ENCODE data around the gene HYAL2. TPM values are rescaled to one million over a fixed set of nuclear protein-coding genes. Genes with fewer than 3 reads are reported as not detected.

The HYAL2 gene
- total and polyA plus RNA-seq, 10 of the 15 experiments (the other 5 are each of a cell fraction or from before 2014, with no cell fraction given) = 0.06 to 21.8 (median 12.7) TPM

DNA sequence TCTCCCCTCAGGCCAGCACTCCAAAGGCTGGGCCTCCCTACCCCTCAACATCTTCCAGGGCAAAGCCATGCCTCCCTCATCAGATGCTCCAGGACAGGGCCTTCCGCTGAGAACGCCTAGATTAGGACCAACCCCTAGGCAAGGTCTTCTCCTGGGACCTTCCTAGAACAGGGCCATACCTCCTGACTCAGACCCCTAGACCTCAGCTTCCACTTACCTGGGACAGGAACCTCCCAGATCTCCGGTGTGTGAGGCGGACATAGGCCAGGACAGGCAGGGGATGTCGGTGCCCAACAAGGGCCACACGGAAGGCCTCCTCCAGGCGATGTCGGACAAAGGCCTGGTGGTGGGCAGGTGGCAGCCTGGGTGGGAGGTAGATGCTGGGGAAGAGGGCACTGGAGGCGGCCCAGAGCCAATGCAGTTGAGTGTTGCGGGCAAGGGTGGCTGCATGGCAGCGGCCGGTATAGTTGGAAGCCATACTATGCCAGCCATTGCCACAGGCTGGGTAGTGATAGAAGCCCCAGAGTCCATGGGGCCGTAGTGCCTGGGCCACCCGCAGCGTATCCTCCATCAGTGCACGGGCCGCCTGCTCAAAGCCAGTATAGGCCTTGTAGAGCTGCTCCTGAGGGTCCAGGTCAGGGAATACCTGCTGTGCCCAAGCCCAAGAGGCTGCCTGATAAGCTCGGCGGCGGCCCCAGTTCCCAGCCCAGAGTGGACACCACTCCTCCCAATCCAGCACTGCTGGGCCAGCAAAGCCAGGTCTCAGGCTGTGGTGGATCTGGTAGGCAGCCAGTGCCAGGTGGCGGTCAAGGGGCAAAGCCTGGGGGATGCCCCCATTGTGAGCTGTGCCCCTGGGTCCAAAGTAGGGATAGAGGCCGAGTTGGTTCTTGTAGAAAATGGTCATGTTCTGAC is 27.8 kb downstream of the HYAL2 start:
- intact Hi-C loops (cut with micrococcal nuclease; ENCODE audit: unreplicated experiment) = loop anchor here (5.0 kb wide), 1 partner anchor 43 kb away; no protein-coding TSS in a partner anchor
- POLR2A ChIA-PET = interaction anchor here (1.1 kb wide), 1 partner anchor 43 kb away, joined by 3 read pairs; no protein-coding TSS in a partner anchor
- no peak for DNase-seq (ENCODE audit: low read depth, low spot score)

More for the DNA sequence above, 27.8 kb downstream of the HYAL2 start:
- FAIRE-seq (no peak), ATAC-seq (no peak)
- Histone ChIP-seq H3K4me1 (ENCODE audit: control insufficient read depth, insufficient read depth, low read length) (peaks cover 7% of the 10 kb centered on the region), H3K4me2 (ENCODE audit: control insufficient read depth, insufficient read depth) (no peak overlapping the region), H4K20me1 (ENCODE audit: control insufficient read depth, insufficient read depth) (no peaks in the 10 kb centered on the region), H3K79me2 (ENCODE audit: control insufficient read depth, insufficient read depth, low read length) (peaks cover 21% of the 10 kb centered on the region), H2AFZ (ENCODE audit: control insufficient read depth, low read depth, low read length) (no peak overlapping the region), H3K4me3 (no peak overlapping the region), H3K27ac (ENCODE audit: control insufficient read depth, insufficient read depth) (no peak overlapping the region), H3K9ac (ENCODE audit: control insufficient read depth, insufficient read depth, low read length) (no peak overlapping the region), H3K9me3 (replicated peaks; ENCODE audit: control insufficient read depth, insufficient read depth, low read length) (no peaks in the 10 kb centered on the region), H3K36me3 (ENCODE audit: control insufficient read depth in 2 of 2, insufficient read depth in 2 of 2, low read length in 1 of 2) (peaks cover 0 to 5% of the 10 kb centered on the region in 2 experiments; a peak in 2 of 4 replicates), H3K27me3 (replicated peaks in 1 of 2; ENCODE audit: control insufficient read depth in 2 of 2, insufficient read depth in 2 of 2, low read length in 1 of 2) (no peaks in the 10 kb centered on the region)
- TF ChIP-seq, protein P1, sequence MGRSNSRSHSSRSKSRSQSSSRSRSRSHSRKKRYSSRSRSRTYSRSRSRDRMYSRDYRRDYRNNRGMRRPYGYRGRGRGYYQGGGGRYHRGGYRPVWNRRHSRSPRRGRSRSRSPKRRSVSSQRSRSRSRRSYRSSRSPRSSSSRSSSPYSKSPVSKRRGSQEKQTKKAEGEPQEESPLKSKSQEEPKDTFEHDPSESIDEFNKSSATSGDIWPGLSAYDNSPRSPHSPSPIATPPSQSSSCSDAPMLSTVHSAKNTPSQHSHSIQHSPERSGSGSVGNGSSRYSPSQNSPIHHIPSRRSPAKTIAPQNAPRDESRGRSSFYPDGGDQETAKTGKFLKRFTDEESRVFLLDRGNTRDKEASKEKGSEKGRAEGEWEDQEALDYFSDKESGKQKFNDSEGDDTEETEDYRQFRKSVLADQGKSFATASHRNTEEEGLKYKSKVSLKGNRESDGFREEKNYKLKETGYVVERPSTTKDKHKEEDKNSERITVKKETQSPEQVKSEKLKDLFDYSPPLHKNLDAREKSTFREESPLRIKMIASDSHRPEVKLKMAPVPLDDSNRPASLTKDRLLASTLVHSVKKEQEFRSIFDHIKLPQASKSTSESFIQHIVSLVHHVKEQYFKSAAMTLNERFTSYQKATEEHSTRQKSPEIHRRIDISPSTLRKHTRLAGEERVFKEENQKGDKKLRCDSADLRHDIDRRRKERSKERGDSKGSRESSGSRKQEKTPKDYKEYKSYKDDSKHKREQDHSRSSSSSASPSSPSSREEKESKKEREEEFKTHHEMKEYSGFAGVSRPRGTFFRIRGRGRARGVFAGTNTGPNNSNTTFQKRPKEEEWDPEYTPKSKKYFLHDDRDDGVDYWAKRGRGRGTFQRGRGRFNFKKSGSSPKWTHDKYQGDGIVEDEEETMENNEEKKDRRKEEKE (IDR thresholded peaks at IDR 0.05) = no peak
- TF ChIP-seq POLR2A (IDR thresholded peaks at IDR 0.05; ENCODE audit: low read depth, low read length) = 0 out of 2 replicates have a peak, but pooled peaks have one; percentile 20
- TF ChIP-seq, protein P2, sequence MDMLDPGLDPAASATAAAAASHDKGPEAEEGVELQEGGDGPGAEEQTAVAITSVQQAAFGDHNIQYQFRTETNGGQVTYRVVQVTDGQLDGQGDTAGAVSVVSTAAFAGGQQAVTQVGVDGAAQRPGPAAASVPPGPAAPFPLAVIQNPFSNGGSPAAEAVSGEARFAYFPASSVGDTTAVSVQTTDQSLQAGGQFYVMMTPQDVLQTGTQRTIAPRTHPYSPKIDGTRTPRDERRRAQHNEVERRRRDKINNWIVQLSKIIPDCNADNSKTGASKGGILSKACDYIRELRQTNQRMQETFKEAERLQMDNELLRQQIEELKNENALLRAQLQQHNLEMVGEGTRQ (IDR thresholded peaks at IDR 0.05; ENCODE audit: borderline replicate concordance, low read depth, low read length) = no peak
- no peak for TF ChIP-seq TCF3 (IDR thresholded peaks at IDR 0.05; ENCODE audit: borderline replicate concordance, insufficient read depth, low read depth, low read length)
- 87% methylated on average over 22 of the region's 22 CpGs for WGBS (ENCODE audit: insufficient coverage, insufficient replicate concordance, low lambda C conversion rate, missing lambda C conversion rate)
- ChIA-PET CTCF (interaction anchor here (0.6 kb wide), 1 partner anchor 68 kb away, joined by 3 read pairs; no protein-coding TSS in a partner anchor), SMC1A (ENCODE audit: uncharacterized antibody, unreplicated experiment) (no interaction called here), RAD21 (ENCODE audit: unreplicated experiment) (no interaction called here)
- BruUV-seq (replicated peaks) = no TSS peak
- in situ Hi-C loops (cut with MboI) = no loop called here
